Nucleus accumbens (tissue), 56 donors: ENCODE measurements around the gene HYDIN.
A peak's percentile ranks its signal among the peaks of the same experiment; 100 is the strongest.
"Not testable (repeated sequence)": the region's sequence is repeated elsewhere in the genome, so short reads cannot be mapped to it uniquely, and the experiment has no call there.

Experiments used
- DNase-seq, 56 donors: peaks; one replicate each; lab custom pipeline; 2025; lab: John Stamatoyannopoulos, UW

The HYDIN gene

GRCh38 chr16:71019067-71019682 is 211.3 kb downstream of the HYDIN start:
- not testable (repeated sequence) for DNase-seq

- not testable (repeated sequence) for DNase-seq
Measured at GRCh38 chr16:71015419-71015818, 215.1 kb downstream of the HYDIN start.

GRCh38 chr16:71009440-71010223 is 220.9 kb downstream of the HYDIN start:
- DNase-seq = not testable (repeated sequence)

DNA sequence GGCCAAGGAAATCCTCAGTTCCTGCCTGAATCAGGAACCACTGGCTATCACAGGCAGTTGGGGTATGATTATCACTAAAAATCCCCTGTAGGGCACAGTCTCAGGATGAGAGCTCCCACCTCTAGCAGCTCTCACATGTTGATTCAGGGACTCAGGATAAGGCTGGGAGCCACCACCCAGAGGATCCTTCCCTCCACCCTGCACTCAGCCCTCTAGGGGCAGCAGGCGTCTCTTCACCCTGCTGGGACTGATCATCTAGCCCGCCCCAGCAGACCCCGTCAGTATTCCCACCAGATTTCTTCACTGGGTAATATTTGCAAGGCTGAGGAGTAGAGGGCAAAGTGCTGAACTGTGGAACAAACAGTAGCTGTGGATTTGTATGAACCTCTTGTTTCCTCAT is 224.0 kb downstream of the HYDIN start:
- not testable (repeated sequence) for DNase-seq

GRCh38 chr16:70999735-71000134 is 230.8 kb downstream of the HYDIN start:
- peak in 2 of 56 donors; percentile 0 to 20 for DNase-seq

- DNase-seq = not testable (repeated sequence)
Measured at GRCh38 chr16:70995799-70996198, 234.7 kb downstream of the HYDIN start.

DNA sequence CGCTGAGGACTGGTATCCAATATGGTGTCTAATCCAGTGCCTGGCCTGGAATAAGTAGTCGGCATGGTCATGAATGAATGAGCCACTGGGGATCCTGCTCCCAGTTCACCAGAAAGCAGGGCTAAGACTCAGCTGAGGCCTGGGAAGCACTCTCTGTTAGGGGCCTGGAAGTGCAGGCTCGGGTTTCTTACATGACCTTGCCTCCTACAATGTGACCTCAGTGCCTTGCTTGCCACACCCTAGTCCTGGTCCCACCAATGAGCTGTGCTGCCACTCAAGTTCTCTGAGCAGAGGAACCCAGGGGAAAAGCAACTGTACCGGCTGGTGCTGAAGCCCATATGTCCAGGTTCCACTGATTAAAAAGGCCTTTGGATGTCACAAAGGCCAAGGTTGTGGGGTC is 238.0 kb downstream of the HYDIN start:
- not testable (repeated sequence) for DNase-seq

DNA sequence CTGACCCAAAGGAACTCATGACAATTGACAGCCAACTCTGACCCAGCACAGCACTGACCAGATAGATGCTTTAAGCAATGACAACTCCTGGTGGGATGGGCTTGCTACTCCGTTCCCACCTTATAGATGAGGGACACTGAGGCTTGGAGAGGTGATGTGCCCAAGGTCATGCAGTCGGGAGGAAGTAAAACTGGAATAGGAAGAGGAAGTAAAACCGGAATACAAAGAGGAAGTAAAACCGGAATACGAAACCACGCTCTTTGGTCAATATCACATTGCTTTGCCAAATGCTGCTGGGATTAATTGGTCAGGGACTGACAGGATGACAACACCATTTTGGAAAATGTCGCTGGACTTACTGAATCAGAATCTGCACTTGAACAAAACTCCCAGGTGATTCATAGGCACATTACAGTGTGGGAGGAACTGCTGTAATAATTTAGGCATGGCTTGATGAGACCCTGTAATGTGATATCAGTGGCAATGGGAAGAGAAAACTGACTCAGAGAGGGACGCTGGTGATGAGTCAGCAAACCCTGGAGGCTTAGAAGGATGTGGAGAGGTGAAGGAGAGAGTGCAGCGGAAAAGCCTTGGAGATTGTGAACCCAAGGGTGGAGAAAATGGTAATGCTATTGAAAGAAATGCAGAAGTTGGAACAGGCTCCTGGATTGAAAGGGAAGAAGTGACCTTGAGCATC is 243.4 kb downstream of the HYDIN start:
- not testable (repeated sequence) for DNase-seq

- not testable (repeated sequence) for DNase-seq
Measured at GRCh38 chr16:70984675-70985074, 245.8 kb downstream of the HYDIN start.

DNA sequence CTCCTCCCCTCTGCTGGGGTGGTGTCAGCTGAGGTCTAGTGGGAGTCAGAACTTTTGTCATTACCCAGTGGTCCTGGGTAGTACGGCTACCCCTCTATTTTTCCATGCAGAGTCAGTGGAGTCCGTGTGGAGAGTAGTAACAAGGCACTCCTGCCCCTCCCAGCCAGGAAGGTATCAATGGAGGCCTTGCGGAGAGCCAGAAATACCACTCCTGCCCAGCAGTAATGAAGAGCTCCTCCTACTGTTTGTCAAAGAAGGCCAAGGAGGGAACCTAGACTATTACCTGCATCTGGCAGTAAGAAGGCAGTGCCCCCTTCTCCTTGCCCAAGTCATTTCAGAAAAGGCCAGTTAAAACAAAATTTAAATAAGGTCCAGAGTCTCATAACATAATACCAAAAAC is 262.2 kb downstream of the HYDIN start:
- not testable (repeated sequence) for DNase-seq

- DNase-seq = not testable (repeated sequence)
Measured at GRCh38 chr16:70960169-70960568, 270.4 kb downstream of the HYDIN start.

GRCh38 chr16:70954922-70955321 is 275.6 kb downstream of the HYDIN start:
- not testable (repeated sequence) for DNase-seq

DNA sequence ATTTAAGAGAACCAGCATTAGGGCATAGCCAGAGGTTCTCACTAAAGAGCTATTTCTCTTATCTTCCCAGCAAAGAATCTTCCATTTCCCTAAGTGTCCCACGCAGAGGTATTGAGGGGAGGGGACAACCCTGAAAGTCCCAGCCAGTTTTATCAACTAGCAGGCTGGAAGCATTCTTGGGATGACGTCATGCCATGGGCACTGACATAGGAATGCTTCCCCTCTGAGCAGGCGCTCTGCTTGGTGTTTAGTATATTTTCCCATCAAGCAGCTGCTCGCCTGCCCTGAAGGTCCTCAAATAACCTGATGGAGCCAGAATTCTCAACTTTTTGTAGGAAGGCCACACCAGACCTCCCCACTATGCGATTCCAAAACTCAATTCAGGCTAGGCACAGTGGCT is 276.7 kb downstream of the HYDIN start:
- not testable (repeated sequence) for DNase-seq

- not testable (repeated sequence) for DNase-seq
Measured at GRCh38 chr16:70943551-70943950, 287.0 kb downstream of the HYDIN start.

DNA sequence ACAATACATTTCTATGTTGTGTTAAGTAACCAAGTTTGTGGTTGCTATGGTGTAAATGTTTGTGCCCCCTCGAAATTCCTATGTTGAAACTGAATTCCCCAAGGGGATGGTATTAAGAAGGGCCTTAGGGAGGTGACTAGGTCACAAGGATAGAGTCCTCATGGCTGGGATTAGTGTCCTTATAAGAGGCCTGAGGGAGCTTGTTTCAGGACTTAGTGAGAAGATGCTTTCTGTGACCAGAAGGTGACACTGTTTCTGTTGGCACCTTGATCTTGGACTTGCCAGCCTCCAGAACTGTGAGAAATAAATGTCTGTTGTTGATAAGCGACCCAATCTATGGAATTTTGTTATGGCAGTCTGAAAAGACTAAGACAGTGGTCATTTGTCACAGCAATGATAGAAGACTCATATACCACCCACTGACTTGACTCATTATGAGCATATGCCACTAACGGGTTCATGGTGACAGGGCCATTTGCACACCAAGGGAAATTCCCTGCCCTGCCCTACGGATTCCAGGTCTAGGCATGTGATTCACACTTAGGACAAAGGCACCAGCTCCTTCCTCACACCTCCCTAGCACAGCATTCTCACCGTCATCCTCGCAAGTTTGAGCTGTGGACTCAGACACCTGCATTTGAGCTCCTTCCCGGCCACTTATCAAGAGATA is 290.7 kb downstream of the HYDIN start:
- DNase-seq = not testable (repeated sequence)

DNA sequence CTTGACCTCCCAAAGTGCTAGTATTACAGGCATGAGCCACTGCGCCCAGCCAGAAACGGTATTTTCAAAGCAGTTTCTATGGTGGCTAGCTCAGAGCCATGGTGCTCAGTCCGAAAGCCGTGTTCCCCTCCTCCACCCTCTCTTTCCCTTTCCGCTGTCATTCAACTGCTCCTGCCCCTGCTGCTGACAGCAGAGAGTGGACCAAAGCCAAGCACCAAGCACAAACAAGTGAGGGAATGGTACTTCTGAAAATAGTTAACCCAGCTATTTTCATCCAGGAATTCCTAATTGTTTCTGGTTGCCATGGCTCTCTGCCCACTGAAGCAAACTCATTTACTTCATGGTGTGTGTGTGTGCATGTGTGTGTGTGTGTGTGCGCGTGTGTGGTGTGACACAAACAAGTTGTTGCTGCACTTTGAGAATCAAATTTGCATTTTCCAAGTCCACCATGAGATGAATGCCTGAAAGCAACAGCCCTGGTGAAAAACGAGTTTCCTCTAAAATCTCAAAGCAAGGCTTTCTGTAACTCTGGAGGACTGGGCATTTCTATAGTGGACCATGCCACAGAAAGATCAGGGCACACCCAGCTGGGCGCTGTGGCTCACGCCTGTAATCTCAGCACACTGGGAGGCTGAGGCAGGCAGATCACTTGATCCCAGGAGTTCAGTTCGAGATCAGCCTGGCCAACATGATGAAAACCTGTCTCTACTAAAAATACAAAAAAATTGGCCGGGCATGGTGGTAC is 293.6 kb downstream of the HYDIN start:
- DNase-seq = peak in 10 of 56 donors; percentile 0 to 34 (median 8)

GRCh38 chr16:70935325-70935724 is 295.2 kb downstream of the HYDIN start:
- not testable (repeated sequence) for DNase-seq

DNA sequence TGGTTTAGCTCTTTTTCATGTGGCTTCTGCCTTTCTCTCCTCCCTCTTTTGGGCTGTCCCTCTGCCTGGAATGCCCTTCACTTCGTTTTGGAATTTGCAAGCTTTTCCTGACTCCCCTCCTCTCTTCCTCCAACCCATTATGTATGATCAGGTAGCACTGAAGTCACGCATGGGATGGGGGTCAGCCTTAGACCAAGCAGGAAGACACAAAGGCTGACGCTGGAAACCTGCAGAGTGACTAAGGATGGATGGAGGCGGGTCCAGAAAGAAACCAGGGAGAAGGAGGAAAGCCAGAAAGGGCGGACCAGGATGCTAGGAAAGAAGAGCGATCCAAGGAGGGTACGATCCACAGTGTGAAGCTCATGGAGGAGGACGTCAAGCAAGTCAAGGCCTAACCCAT is 296.8 kb downstream of the HYDIN start:
- DNase-seq = not testable (repeated sequence)

GRCh38 chr16:70930757-70931156 is 299.8 kb downstream of the HYDIN start:
- not testable (repeated sequence) for DNase-seq

- peak in 8 of 56 donors; percentile 1 to 19 (median 4) for DNase-seq
Measured at GRCh38 chr16:70922164-70922563, 308.4 kb downstream of the HYDIN start.
